Kidney epithelial cell (primary cell): ENCODE measurements around the gene ZNF366. TPM values are rescaled to one million over a fixed set of nuclear protein-coding genes. Genes with fewer than 3 reads are reported as not detected.

Experiments used
- DNase-seq: peaks from one replicate; pipeline ENCODE4 v3.0.0-alpha.2; 2010; ENCODE audit warnings: low read depth
- H3K27me3 ChIP-seq: 2 replicates; pipeline ENCODE4 v1.6.0; 2011; ENCODE audit warnings: low read length; ENCODE audit not compliant: control insufficient read depth, insufficient read depth
- H3K36me3 ChIP-seq: 2 replicates; pipeline ENCODE4 v1.5.1; 2011; ENCODE audit warnings: low read length; ENCODE audit not compliant: control insufficient read depth, insufficient read depth
- H3K4me3 ChIP-seq: 2 replicates; pipeline ENCODE4 v1.5.1; 2011; ENCODE audit warnings: low read depth, mild to moderate bottlenecking, control low read depth, low read length
- CTCF ChIP-seq: IDR thresholded peaks from 2 replicates; pipeline ENCODE4 v1.5.1; 2011; ENCODE audit warnings: mild to moderate bottlenecking, moderate library complexity, low read length, control low read depth, inconsistent platforms; ENCODE audit not compliant: insufficient read depth, poor library complexity, severe bottlenecking
- total RNA-seq: library from RNA; depleted of rRNA; stranded (reverse); fragments of >200 nt; gene quantifications from 2 replicates; pipeline ENCODE4 v1.2.3, GENCODE V29; 2015

ZNF366 gene
- total RNA-seq, 1 donor from 2014 or later = 0.13 TPM

- no peaks in the 10 kb centered on the region for H3K36me3 ChIP-seq
- TF ChIP-seq CTCF = no peak
- H3K4me3 ChIP-seq = no peak overlapping the region
- no peak for DNase-seq
- no peaks in the 10 kb centered on the region for H3K27me3 ChIP-seq
Measured at GRCh38 chr5:72463449-72464052, 43.7 kb downstream of the ZNF366 start.

- no peaks in the 10 kb centered on the region for H3K27me3 ChIP-seq
- no peak for TF ChIP-seq CTCF
- DNase-seq = no peak
- H3K4me3 ChIP-seq = no peak overlapping the region
- H3K36me3 ChIP-seq = no peaks in the 10 kb centered on the region
Measured at GRCh38 chr5:72460413-72460812, 46.8 kb downstream of the ZNF366 start.

GRCh38 chr5:72459913-72460312 is 47.3 kb downstream of the ZNF366 start:
- Histone ChIP-seq H3K27me3 (no peaks in the 10 kb centered on the region), H3K4me3 (no peak overlapping the region), H3K36me3 (no peaks in the 10 kb centered on the region)
- no peak for DNase-seq
- TF ChIP-seq CTCF = no peak

- H3K4me3 ChIP-seq = no peak overlapping the region
- no peak for DNase-seq
- no peaks in the 10 kb centered on the region for H3K36me3 ChIP-seq
- H3K27me3 ChIP-seq = no peaks in the 10 kb centered on the region
- no peak for TF ChIP-seq CTCF
Measured at GRCh38 chr5:72459089-72459661, 48.0 kb downstream of the ZNF366 start.

- DNase-seq = no peak
- no peak for TF ChIP-seq CTCF
- Histone ChIP-seq H3K36me3 (no peaks in the 10 kb centered on the region), H3K27me3 (no peaks in the 10 kb centered on the region), H3K4me3 (no peak overlapping the region)
Measured at GRCh38 chr5:72458407-72458806, 48.8 kb downstream of the ZNF366 start.

- no peaks in the 10 kb centered on the region for H3K27me3 ChIP-seq
- DNase-seq = no peak
- H3K4me3 ChIP-seq = no peak overlapping the region
- H3K36me3 ChIP-seq = no peaks in the 10 kb centered on the region
- TF ChIP-seq CTCF = no peak
Measured at GRCh38 chr5:72457491-72457890, 49.7 kb downstream of the ZNF366 start.
